Measurements from ENCODE around the gene MARVELD2. TPM values are rescaled to one million over a fixed set of nuclear protein-coding genes. Genes with fewer than 3 reads are reported as not detected.

Gene MARVELD2
- total and polyA plus RNA-seq, 2 of the 13 experiments (the other 11 are each of a cell fraction or from before 2014, with no cell fraction given) = 11.1 to 15.4 TPM

DNA sequence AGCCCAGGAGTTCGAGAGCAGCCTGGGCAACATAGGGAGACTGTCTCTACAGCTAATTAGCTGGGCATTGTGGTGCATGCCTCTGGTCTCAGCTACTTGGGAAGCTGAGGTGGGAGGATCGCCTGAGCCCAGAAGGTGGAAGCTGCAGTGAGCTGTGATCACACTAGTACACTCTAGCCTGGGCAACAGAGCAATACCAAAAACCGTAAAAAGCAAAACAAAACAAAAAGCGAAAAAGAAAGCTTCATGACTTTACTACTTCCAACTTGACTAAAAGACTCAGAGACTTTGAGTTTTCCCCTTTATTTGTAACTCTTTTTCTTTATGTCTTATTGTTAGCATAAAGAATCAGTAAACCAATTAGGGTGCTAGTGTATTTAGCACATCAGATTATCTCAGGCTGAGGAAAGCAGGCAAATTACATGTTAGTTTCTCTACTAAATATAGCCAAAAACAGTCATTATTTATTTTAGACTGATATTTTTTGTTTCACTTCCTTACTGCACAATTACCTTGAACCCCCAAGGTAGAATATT is 39.9 kb upstream of the MARVELD2 start:
- H3K4me2 ChIP-seq (ENCODE audit: low read depth, low read length) = no peak overlapping the region
- FAIRE-seq = no peak

DNA sequence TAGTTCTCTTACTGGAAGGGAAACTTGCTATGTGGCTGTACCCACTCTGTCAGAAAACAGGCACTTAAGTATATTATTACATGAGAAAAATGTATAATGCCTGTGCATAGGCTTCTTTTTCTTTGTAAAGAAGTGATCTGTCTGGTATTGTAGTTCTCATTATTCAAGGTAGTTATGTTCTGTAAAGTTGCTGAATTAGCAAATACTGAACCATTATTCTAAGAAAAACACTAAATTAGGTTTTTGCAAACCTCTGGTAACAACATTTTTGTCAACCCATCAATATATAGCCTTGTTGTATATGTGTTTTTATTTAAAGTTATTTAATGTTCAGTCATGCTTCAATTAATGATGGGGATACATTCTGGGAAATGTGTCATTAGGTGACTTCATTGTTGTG is 36.5 kb upstream of the MARVELD2 start:
- TF ChIP-seq ZBTB7B (CRISPR knock-in tag; IDR thresholded peaks at IDR 0.05) (no peak), MAFF (IDR thresholded peaks at IDR 0.05; ENCODE audit: low read depth, low read length) (peak; percentile 80), MAFK (conservative IDR thresholded peaks at IDR 0.05 in 1 of 2, IDR thresholded peaks at IDR 0.05 in 1 of 2; ENCODE audit: low read length in 2 of 2) (peak; percentile 77 to 89)
- TF ChIP-seq, protein P1, sequence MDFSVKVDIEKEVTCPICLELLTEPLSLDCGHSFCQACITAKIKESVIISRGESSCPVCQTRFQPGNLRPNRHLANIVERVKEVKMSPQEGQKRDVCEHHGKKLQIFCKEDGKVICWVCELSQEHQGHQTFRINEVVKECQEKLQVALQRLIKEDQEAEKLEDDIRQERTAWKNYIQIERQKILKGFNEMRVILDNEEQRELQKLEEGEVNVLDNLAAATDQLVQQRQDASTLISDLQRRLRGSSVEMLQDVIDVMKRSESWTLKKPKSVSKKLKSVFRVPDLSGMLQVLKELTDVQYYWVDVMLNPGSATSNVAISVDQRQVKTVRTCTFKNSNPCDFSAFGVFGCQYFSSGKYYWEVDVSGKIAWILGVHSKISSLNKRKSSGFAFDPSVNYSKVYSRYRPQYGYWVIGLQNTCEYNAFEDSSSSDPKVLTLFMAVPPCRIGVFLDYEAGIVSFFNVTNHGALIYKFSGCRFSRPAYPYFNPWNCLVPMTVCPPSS (IDR thresholded peaks at IDR 0.05) = no peak
- ChIA-PET CTCF (ENCODE audit: low intra/inter-chr PET ratio, low total read pairs) (no interaction called here), POLR2A (no interaction called here)
- Histone ChIP-seq H3K36me3 (replicated peaks in 1 of 2; ENCODE audit: control insufficient read depth in 1 of 2, insufficient read depth in 2 of 2, low read length in 2 of 2) (peaks cover 8 to 32% of the 10 kb centered on the region in 2 experiments), H3K27me3 (ENCODE audit: control insufficient read depth in 1 of 2, insufficient read depth in 2 of 2, low read length in 2 of 2) (no peaks in the 10 kb centered on the region), H3K9ac (ENCODE audit: insufficient read depth, low read depth, low read length) (no peak overlapping the region), H3K79me2 (ENCODE audit: insufficient read depth, low read length) (no peaks in the 10 kb centered on the region), H3K4me2 (ENCODE audit: low read depth, low read length) (no peak overlapping the region), H3K4me1 (ENCODE audit: insufficient read depth, low read length) (no peaks in the 10 kb centered on the region), H2AFZ (ENCODE audit: low read length) (no peak overlapping the region), H3K4me3 (replicated peaks in 1 of 3; ENCODE audit: insufficient read depth in 1 of 3, low read depth in 2 of 3, low read length in 3 of 3) (no peak overlapping the region), H3K27ac (ENCODE audit: extremely low read length, insufficient read depth, low read length) (no peak overlapping the region), H4K20me1 (ENCODE audit: insufficient read depth, low read length) (no peaks in the 10 kb centered on the region), H3K9me3 (ENCODE audit: low read length) (no peaks in the 10 kb centered on the region)
- no TSS peak for BruUV-seq (replicated peaks)
- in situ Hi-C loops (cut with HindIII; ENCODE audit: extremely low pct_ligation_motif_present, low pct_unique_long_range_greater_than_20kb) (no loop called here), intact Hi-C loops (cut with micrococcal nuclease; ENCODE audit: unreplicated experiment) (no loop called here)
- FAIRE-seq = no peak
- no peak for ATAC-seq
- no peak for DNase-seq (ENCODE audit: low spot score)

More for the DNA sequence above, 39.9 kb upstream of the MARVELD2 start:
- in situ Hi-C loops (cut with HindIII; ENCODE audit: extremely low pct_ligation_motif_present, low pct_unique_long_range_greater_than_20kb) (no loop called here), intact Hi-C loops (cut with micrococcal nuclease; ENCODE audit: unreplicated experiment) (no loop called here)
- H2AFZ ChIP-seq (ENCODE audit: low read length) = no peak overlapping the region
- TF ChIP-seq SRSF4 (IDR thresholded peaks at IDR 0.05; ENCODE audit: low read depth, low read length, poor library complexity, severe bottlenecking) (no peak), DNMT3B (CRISPR knock-in tag; conservative IDR thresholded peaks at IDR 0.05) (no peak), ZNF430 (CRISPR knock-in tag; IDR thresholded peaks at IDR 0.05) (no peak)
- no peak overlapping the region for H3K27ac ChIP-seq (ENCODE audit: extremely low read length, insufficient read depth, low read length)
- peaks cover 19% of the 10 kb centered on the region for H3K4me1 ChIP-seq (ENCODE audit: insufficient read depth, low read length)
- DNase-seq (ENCODE audit: low spot score) (no peak), ATAC-seq (no peak)
- H3K36me3 ChIP-seq (replicated peaks in 1 of 2; ENCODE audit: control insufficient read depth in 1 of 2, insufficient read depth in 2 of 2, low read length in 2 of 2) = peaks cover 5 to 20% of the 10 kb centered on the region in 2 experiments
- POLR2A ChIA-PET = no interaction called here
- BruUV-seq (replicated peaks) = no TSS peak
- H3K9me3 ChIP-seq (ENCODE audit: low read length) = no peaks in the 10 kb centered on the region
- WGBS (ENCODE audit: low lambda C conversion rate) = 93% methylated on average over 4 of the region's 4 CpGs
- H3K27me3 ChIP-seq (ENCODE audit: control insufficient read depth in 1 of 2, insufficient read depth in 2 of 2, low read length in 2 of 2) = no peaks in the 10 kb centered on the region; a peak in 1 of 5 replicates
- no peak overlapping the region for H3K9ac ChIP-seq (ENCODE audit: insufficient read depth, low read depth, low read length)
- peaks cover 22% of the 10 kb centered on the region for H3K79me2 ChIP-seq (ENCODE audit: insufficient read depth, low read length)
- CTCF ChIA-PET (ENCODE audit: low intra/inter-chr PET ratio, low total read pairs) = no interaction called here
- no peak overlapping the region for H3K4me3 ChIP-seq (replicated peaks in 1 of 3; ENCODE audit: insufficient read depth in 1 of 3, low read depth in 2 of 3, low read length in 3 of 3)
- H4K20me1 ChIP-seq (ENCODE audit: insufficient read depth, low read length) = no peaks in the 10 kb centered on the region

Measured in HepG2 (cell line).